Left lung (tissue), 10 donors: ENCODE results near the gene TTC29. TPM values are rescaled to one million over a fixed set of nuclear protein-coding genes. Genes with fewer than 3 reads are reported as not detected.

Experiments used
- ATAC-seq: fragments of 200-7000 bp; cut with Tn5 transposase; one replicate; pipeline ENCODE4 v1.9.1; 2020; ENCODE audit warnings: moderate library complexity
- DNase-seq, 4 donors: peaks; one replicate each; pipeline ENCODE4 v3.0.0-alpha.2; 2013 to 2020
- H3K27ac ChIP-seq, 2 donors: fragments of 200-600 bp; sonication (generic) in 1 of 2; one replicate each; pipeline versions ENCODE4 v1.5.0 to v1.8.0; 2020 to 2021
- H3K27me3 ChIP-seq, 2 donors: fragments of 200-600 bp; sonication (generic) in 1 of 2; one replicate each; pipeline versions ENCODE4 v1.5.0 to v1.8.0; 2020 to 2021
- H3K36me3 ChIP-seq, 2 donors: fragments of 200-600 bp; sonication (generic) in 1 of 2; one replicate each; pipeline versions ENCODE4 v1.5.0 to v1.8.0; 2020 to 2021
- H3K4me1 ChIP-seq, 2 donors: fragments of 200-600 bp; one replicate each; pipeline ENCODE4 v1.8.0; 2021
- H3K4me3 ChIP-seq, 2 donors: fragments of 200-600 bp; sonication (generic) in 1 of 2; one replicate each; pipeline versions ENCODE4 v1.5.0 to v1.8.0; 2020 to 2021; ENCODE audit warnings: mild to moderate bottlenecking in 1 of 2
- H3K9me3 ChIP-seq, 2 donors: fragments of 200-600 bp; sonication (generic) in 1 of 2; one replicate each; pipeline versions ENCODE4 v1.5.0 to v1.8.0; 2020 to 2021
- CTCF ChIP-seq, 2 donors: fragments of 200-600 bp; sonication (generic) in 1 of 2; IDR thresholded peaks; one replicate each; pipeline versions ENCODE4 v1.5.0 to v1.8.0; 2021; ENCODE audit warnings: antibody characterized with exemption in 2 of 2
- intact Hi-C, 2 donors: fragments of 100-400 bp; cut with DNase I; formaldehyde crosslinking; loops; one replicate each; pipeline versions ENCODE4 v1.11.2 to v1.14.2; 2022
- polyA plus RNA-seq, 6 donors: library from polyadenylated mRNA; unstranded; fragments of 120-200 nt; gene quantifications; one replicate each; pipeline ENCODE4 v1.2.1, GENCODE V29; 2013; ENCODE audit not compliant: insufficient read length in 6 of 6
- total RNA-seq, 2 donors: library from RNA; stranded (reverse); fragmentation: NEBNext Ultra II Directional; extraction: Animal tissue kit (Norgen Biotek cat#: 25700); gene quantifications; one replicate each; pipeline ENCODE4 v1.2.1, GENCODE V29; 2021
- donor health status: DM: no; HTN: yes; CAD: no.
- donor health status: DM: no; HTN: no; CAD: no.

Gene TTC29
- total and polyA plus RNA-seq, 8 donors = 0.47 to 2.7 (median 1.6) TPM; not detected in 1

GRCh38 chr4:146932116-146932515, 13.5 kb downstream of the TTC29 start:
- ATAC-seq (no peak), DNase-seq (no peak)
- no peaks in the 10 kb centered on the region for H3K4me1 ChIP-seq
- H3K9me3 ChIP-seq = no peaks in the 10 kb centered on the region
- H3K36me3 ChIP-seq = no peaks in the 10 kb centered on the region
- intact Hi-C loops = no loop called here
- no peaks in the 10 kb centered on the region for H3K27me3 ChIP-seq
- no peak for TF ChIP-seq CTCF (IDR thresholded peaks at IDR 0.05)
- no peak overlapping the region for H3K27ac ChIP-seq
- H3K4me3 ChIP-seq = no peak overlapping the region

- intact Hi-C loops = no loop called here
- no peak for TF ChIP-seq CTCF (IDR thresholded peaks at IDR 0.05)
- no peaks in the 10 kb centered on the region for H3K36me3 ChIP-seq
- no peak for ATAC-seq
- DNase-seq = no peak
- no peak overlapping the region for H3K27ac ChIP-seq
- H3K9me3 ChIP-seq = no peaks in the 10 kb centered on the region
- H3K27me3 ChIP-seq = no peaks in the 10 kb centered on the region
- H3K4me3 ChIP-seq = no peak overlapping the region
- H3K4me1 ChIP-seq = no peaks in the 10 kb centered on the region
These were observed 15.0 kb downstream of the TTC29 start for GRCh38 chr4:146930673-146931072.

GRCh38 chr4:146927695-146928094, 18.0 kb downstream of the TTC29 start:
- Histone ChIP-seq H3K4me1 (no peaks in the 10 kb centered on the region), H3K9me3 (no peaks in the 10 kb centered on the region), H3K36me3 (no peaks in the 10 kb centered on the region), H3K27ac (no peak overlapping the region), H3K27me3 (no peaks in the 10 kb centered on the region), H3K4me3 (no peak overlapping the region)
- DNase-seq (no peak), ATAC-seq (no peak)
- intact Hi-C loops = no loop called here
- TF ChIP-seq CTCF (IDR thresholded peaks at IDR 0.05) = no peak

GRCh38 chr4:146916479-146917076, 29.1 kb downstream of the TTC29 start:
- Histone ChIP-seq H3K27me3 (peaks cover 0 to 8% of the 10 kb centered on the region in 2 donors), H3K9me3 (no peaks in the 10 kb centered on the region), H3K4me3 (no peak overlapping the region), H3K27ac (no peak overlapping the region), H3K4me1 (no peaks in the 10 kb centered on the region), H3K36me3 (no peaks in the 10 kb centered on the region)
- intact Hi-C loops = loop anchor here in 1 of 2 donors (5.0 kb wide), 1 partner anchor 574 kb away; no protein-coding TSS in a partner anchor
- ATAC-seq (peak; percentile 64), DNase-seq (peak in 2 of 4 donors; percentile 36 to 51)
- peak; percentile 43 to 66 for TF ChIP-seq CTCF (IDR thresholded peaks at IDR 0.05)

GRCh38 chr4:146915132-146915531, 30.5 kb downstream of the TTC29 start:
- H3K27me3 ChIP-seq = peaks cover 0 to 8% of the 10 kb centered on the region in 2 donors
- DNase-seq (no peak), ATAC-seq (no peak)
- H3K36me3 ChIP-seq = no peaks in the 10 kb centered on the region
- no peaks in the 10 kb centered on the region for H3K9me3 ChIP-seq
- no peak overlapping the region for H3K4me3 ChIP-seq
- intact Hi-C loops = loop anchor here in 1 of 2 donors (5.0 kb wide), 1 partner anchor 573 kb away; no protein-coding TSS in a partner anchor
- no peaks in the 10 kb centered on the region for H3K4me1 ChIP-seq
- no peak overlapping the region for H3K27ac ChIP-seq
- TF ChIP-seq CTCF (IDR thresholded peaks at IDR 0.05) = no peak
